Tibial nerve (tissue), 4 donors: Measurements from ENCODE around the gene C1orf167. TPM values are rescaled to one million over a fixed set of nuclear protein-coding genes. Genes with fewer than 3 reads are reported as not detected.

ENCODE experiments used
- DNase-seq, 2 donors: peaks; one replicate each; pipeline ENCODE4 v3.0.0-alpha.2; 2019; ENCODE audit warnings: low spot score in 2 of 2
- H3K27ac ChIP-seq, 4 donors: fragments of 200-600 bp; sonication (generic) in 3 of 4; one replicate each; pipeline ENCODE4 v1.5.1; 2017 to 2019; ENCODE audit warnings: mild to moderate bottlenecking in 1 of 4
- H3K27me3 ChIP-seq, 2 donors: fragments of 200-600 bp; sonication (generic) in 1 of 2; one replicate each; pipeline versions ENCODE4 v1.5.1 to v1.6.0; 2017 to 2019
- H3K36me3 ChIP-seq, 3 donors: fragments of 200-600 bp; sonication (generic); one replicate each; pipeline ENCODE4 v1.5.1; 2018 to 2019
- H3K4me1 ChIP-seq, 4 donors: fragments of 200-600 bp; sonication (generic) in 3 of 4; one replicate each; pipeline ENCODE4 v1.5.1; 2017 to 2019
- H3K4me3 ChIP-seq, 4 donors: fragments of 200-600 bp; sonication (generic) in 3 of 4; one replicate each; pipeline ENCODE4 v1.5.1; 2017 to 2019; ENCODE audit warnings: mild to moderate bottlenecking in 1 of 4, moderate library complexity in 1 of 4
- H3K9me3 ChIP-seq, 4 donors: fragments of 200-600 bp; sonication (generic) in 3 of 4; one replicate each; pipeline ENCODE4 v1.5.1; 2017 to 2019
- EP300 ChIP-seq, 2 donors: sonication (generic); formaldehyde crosslinking; IDR thresholded peaks; one replicate each; pipeline ENCODE4 v1.6.1; 2017; ENCODE audit warnings: antibody characterized with exemption in 2 of 2, mild to moderate bottlenecking in 1 of 2
- POLR2A ChIP-seq, 2 donors: fragments of 450-650 bp; IDR thresholded peaks; one replicate each; pipeline ENCODE4 v1.6.1; 2017; ENCODE audit warnings: antibody characterized with exemption in 2 of 2, mild to moderate bottlenecking in 2 of 2, moderate library complexity in 2 of 2
- WGBS, 2 donors: methylation state at CpG; one replicate each; pipeline ENCODE4 v1.1.5; 2018; 5-methylcytosine and 5-hydroxymethylcytosine counted together
- total RNA-seq, 4 donors: library from RNA; depleted of rRNA; stranded (reverse); fragments of >200 nt; gene quantifications; one replicate each; pipeline ENCODE4 v1.1.0, GENCODE V29; 2016
- TF ChIP-seq, protein P1 (sequence below), 5 experiments: fragments of 200-600 bp in 3 of 5; fragments of 450-650 bp in 2 of 5; sonication (generic) in 3 of 5; IDR thresholded peaks; one replicate each; pipeline ENCODE4 v1.5.1; 2016 to 2019; ENCODE audit warnings: antibody characterized with exemption in 5 of 5, mild to moderate bottlenecking in 3 of 5, moderate library complexity in 2 of 5

The C1orf167 gene
- total RNA-seq, 4 donors from 2014 or later = 4.4 to 13.8 (median 5.1) TPM; not detected in 1

DNA sequence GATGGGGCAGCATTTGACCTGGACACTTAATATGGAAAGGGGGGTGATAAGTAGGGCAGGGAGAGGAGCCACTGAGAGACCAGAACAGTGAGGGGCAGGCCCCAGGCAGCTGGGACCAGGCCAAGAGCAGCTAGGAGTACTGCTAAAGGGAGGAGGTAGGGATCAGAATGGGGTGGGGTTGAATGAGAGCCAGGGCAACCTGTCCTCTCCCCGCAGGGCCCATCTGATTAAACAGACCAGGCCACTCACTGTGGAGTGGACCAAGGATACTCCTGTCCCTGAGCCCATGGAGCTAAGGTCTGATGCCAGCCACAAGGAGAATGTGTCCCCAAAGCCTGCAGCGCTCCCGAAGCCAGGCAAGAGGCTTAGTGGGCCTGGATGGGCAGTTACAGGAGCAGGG, 2.1 kb downstream of the C1orf167 start:
- Histone ChIP-seq H3K27ac (no peak overlapping the region), H3K4me1 (peaks cover 0 to 9% (median 0%) of the 10 kb centered on the region in 4 donors), H3K9me3 (no peaks in the 10 kb centered on the region), H3K27me3 (peaks cover 0 to 41% of the 10 kb centered on the region in 2 donors), H3K4me3 (no peak overlapping the region), H3K36me3 (no peaks in the 10 kb centered on the region)
- no peak for TF ChIP-seq POLR2A (IDR thresholded peaks at IDR 0.05)
- no peak for TF ChIP-seq EP300 (IDR thresholded peaks at IDR 0.05)
- TF ChIP-seq, protein P1, sequence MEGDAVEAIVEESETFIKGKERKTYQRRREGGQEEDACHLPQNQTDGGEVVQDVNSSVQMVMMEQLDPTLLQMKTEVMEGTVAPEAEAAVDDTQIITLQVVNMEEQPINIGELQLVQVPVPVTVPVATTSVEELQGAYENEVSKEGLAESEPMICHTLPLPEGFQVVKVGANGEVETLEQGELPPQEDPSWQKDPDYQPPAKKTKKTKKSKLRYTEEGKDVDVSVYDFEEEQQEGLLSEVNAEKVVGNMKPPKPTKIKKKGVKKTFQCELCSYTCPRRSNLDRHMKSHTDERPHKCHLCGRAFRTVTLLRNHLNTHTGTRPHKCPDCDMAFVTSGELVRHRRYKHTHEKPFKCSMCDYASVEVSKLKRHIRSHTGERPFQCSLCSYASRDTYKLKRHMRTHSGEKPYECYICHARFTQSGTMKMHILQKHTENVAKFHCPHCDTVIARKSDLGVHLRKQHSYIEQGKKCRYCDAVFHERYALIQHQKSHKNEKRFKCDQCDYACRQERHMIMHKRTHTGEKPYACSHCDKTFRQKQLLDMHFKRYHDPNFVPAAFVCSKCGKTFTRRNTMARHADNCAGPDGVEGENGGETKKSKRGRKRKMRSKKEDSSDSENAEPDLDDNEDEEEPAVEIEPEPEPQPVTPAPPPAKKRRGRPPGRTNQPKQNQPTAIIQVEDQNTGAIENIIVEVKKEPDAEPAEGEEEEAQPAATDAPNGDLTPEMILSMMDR (IDR thresholded peaks at IDR 0.05) = no peak
- no peak for DNase-seq
- 71 to 73% methylated on average over 3 of the region's 3 CpGs for WGBS, 2 donors

DNA sequence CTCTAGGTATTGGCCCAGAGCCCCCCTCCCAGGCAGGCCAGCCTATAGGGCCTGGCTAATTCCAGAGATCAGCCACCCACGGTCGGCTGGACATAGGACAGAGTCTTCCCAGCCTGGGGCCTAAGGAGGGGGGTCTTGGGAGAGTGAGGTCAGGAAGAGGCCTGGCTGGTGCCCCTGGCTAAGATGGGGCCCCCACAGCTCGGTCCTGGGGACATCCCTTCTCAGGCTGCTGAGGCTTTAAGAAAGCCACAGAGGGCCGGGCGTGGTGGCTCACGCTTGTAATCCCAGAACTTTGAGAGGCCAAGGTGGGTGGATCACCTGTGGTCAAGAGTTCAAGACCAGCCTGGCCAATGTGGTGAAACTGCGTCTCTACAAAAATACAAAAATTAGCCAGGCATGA, 2.5 kb downstream of the C1orf167 start:
- Histone ChIP-seq H3K27ac (no peak overlapping the region), H3K4me1 (peaks cover 0 to 9% (median 0%) of the 10 kb centered on the region in 4 donors), H3K9me3 (no peaks in the 10 kb centered on the region), H3K27me3 (peaks cover 0 to 41% of the 10 kb centered on the region in 2 donors), H3K36me3 (no peaks in the 10 kb centered on the region), H3K4me3 (no peak overlapping the region)
- 70 to 77% methylated on average over 3 to 7 of the region's 7 CpGs for whole genome bisulfite sequencing, 2 donors
- no peak for TF ChIP-seq EP300 (IDR thresholded peaks at IDR 0.05)
- TF ChIP-seq, protein P1 (IDR thresholded peaks at IDR 0.05) = no peak
- TF ChIP-seq POLR2A (IDR thresholded peaks at IDR 0.05) = no peak
- no peak for DNase-seq

DNA sequence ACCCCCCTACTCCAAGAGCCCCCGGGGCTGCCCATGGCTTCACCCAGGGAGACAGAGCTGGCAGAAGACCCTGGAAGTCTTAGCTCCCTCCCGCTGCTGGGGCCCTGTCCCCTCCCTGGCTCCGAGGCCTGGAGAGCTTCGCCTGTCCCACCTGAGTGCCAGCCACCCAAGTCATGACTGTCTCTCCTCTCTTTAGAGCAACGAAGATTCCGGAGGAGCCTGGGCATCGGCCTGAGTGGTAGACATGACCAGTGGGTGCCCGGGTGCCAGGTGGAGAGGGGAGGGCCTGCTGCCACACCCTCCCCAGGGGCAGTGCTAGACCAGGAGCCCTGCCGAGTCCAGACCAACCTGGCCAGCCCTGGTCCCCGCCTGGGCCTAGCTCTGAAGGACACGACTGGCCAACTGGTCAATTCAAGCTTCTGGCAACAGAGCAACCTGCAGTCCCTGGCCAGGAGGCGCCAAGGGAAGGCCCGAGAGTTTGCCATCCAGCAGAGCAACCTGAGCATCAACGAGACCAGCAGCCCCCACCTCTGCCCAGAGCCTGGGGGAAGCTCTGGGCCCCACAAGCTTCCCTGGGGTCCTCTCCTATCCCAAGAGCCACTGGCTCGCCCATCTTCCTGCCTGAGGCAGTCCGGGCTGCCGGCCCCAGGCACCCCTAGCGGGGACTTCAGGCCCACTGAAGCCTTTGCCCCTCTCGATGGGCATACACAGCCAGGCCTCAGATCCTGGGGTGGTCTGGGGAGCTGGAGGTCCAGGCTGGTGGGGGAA, 3.9 kb downstream of the C1orf167 start:
- Histone ChIP-seq H3K4me3 (no peak overlapping the region), H3K27ac (no peak overlapping the region), H3K4me1 (peaks cover 0 to 9% (median 0%) of the 10 kb centered on the region in 4 donors), H3K27me3 (peaks cover 0 to 41% of the 10 kb centered on the region in 2 donors), H3K9me3 (no peaks in the 10 kb centered on the region), H3K36me3 (no peaks in the 10 kb centered on the region)
- DNase-seq = no peak
- WGBS, 2 donors = 88 to 89% methylated on average over 11 to 14 of the region's 19 CpGs
- TF ChIP-seq, protein P1 (IDR thresholded peaks at IDR 0.05) = no peak
- TF ChIP-seq POLR2A (IDR thresholded peaks at IDR 0.05) (no peak), EP300 (IDR thresholded peaks at IDR 0.05) (no peak)

DNA sequence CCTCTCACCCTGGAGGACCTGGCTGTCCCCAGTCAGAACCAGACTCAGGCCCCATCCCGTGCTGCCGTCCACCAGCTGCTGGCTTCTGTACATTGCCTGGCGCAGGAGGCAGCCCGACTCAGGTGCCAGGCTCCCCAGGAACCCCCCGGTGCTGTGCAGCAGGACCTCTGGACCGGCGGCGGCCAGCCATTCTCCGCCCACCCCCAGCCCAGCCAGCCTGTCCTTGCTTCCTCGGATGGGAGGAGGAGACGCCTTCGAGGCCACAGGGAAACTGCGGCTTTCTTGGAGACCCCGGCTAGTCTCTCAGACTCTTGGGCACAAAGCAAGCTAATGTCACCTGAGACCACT, 4.4 kb downstream of the C1orf167 start:
- DNase-seq = no peak
- H3K27ac ChIP-seq = no peak overlapping the region
- H3K4me1 ChIP-seq = peaks cover 0 to 9% (median 0%) of the 10 kb centered on the region in 4 donors
- TF ChIP-seq EP300 (IDR thresholded peaks at IDR 0.05) (no peak), POLR2A (IDR thresholded peaks at IDR 0.05) (no peak)
- TF ChIP-seq, protein P1 (IDR thresholded peaks at IDR 0.05) = no peak
- WGBS, 2 donors = 71% methylated on average over 12 of the region's 14 CpGs; no CpG with 5 or more reads in 1 of the 2 donors
- H3K9me3 ChIP-seq = no peaks in the 10 kb centered on the region
- peaks cover 0 to 38% of the 10 kb centered on the region in 2 donors for H3K27me3 ChIP-seq
- no peak overlapping the region for H3K4me3 ChIP-seq
- H3K36me3 ChIP-seq = no peaks in the 10 kb centered on the region

DNA sequence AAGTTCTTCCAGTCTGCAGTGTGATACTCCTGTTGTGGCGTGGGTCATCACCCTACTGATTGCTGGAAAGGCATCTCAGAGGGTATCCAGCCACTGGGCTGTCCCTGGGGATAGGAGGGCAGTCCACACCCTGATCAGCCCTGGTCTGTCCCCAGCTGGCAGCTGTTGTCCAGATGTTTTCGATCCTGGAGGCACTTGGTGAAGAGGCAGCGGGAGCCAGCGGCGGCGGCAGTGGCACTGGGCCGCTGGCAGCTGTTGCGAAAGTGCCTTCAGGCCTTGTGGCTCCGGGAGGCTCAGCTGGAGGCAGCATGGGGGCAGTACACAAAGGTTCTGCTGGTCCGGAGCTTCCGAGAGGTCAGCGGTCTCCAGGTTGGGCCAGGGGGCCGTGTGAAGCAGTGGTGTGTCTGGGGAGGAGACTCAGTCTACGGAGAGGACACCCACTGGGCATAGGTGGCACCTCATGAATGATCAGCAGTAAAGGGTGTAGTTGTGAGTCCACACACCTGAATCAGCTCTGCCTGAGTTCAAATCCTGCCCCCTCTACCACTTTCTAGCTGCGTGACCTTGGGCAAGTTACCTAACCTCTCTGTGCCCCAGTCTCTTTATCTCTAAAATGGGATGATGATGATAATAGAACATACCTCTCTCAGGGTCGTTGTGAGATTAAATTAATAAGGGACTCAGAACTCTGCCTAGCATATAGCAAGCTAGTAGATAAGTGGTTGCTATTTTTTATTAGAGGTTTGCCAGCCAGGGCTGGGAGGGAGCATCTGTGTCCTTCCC, 6.1 kb downstream of the C1orf167 start:
- Histone ChIP-seq H3K9me3 (no peaks in the 10 kb centered on the region), H3K4me3 (no peak overlapping the region), H3K27me3 (peaks cover 0 to 21% of the 10 kb centered on the region in 2 donors), H3K4me1 (no peaks in the 10 kb centered on the region), H3K27ac (no peak overlapping the region), H3K36me3 (no peaks in the 10 kb centered on the region)
- no peak for DNase-seq
- 73 to 80% methylated on average over 15 to 16 of the region's 16 CpGs for WGBS, 2 donors
- no peak for TF ChIP-seq POLR2A (IDR thresholded peaks at IDR 0.05)
- TF ChIP-seq EP300 (IDR thresholded peaks at IDR 0.05) = no peak
- TF ChIP-seq, protein P1 (IDR thresholded peaks at IDR 0.05) = no peak
